SU-DHL-6 (cell line): ENCODE results near the gene ZNF653.
"Not testable (repeated sequence)": the region's sequence is repeated elsewhere in the genome, so short reads cannot be mapped to it uniquely, and the experiment has no call there.

Experiments
- H2AFZ ChIP-seq: fragments of 200-600 bp; sonication (generic); 2 replicates; pipeline ENCODE4 v1.6.1; 2014; ENCODE audit warnings: low read depth, mild to moderate bottlenecking, moderate library complexity, mixed read lengths, antibody characterized with exemption, low read length; ENCODE audit not compliant: severe bottlenecking
- H3F3A ChIP-seq: fragments of 200-600 bp; shearing (Covaris generic); 2 replicates; pipeline ENCODE4 v1.6.0; 2016; ENCODE audit warnings: antibody characterized with exemption, mild to moderate bottlenecking; ENCODE audit not compliant: insufficient read depth
- H3K27ac ChIP-seq: fragments of 200-600 bp; sonication (generic); 2 replicates; pipeline ENCODE4 v1.5.1; 2016; ENCODE audit warnings: low read depth, mild to moderate bottlenecking, low read length, moderate library complexity, mixed read lengths
- H3K27me3 ChIP-seq: fragments of 200-600 bp; sonication (generic), shearing (Covaris generic); 2 replicates; pipeline ENCODE4 v1.6.0; 2014; ENCODE audit warnings: mild to moderate bottlenecking, low read length
- H3K36me3 ChIP-seq: fragments of 200-600 bp; sonication (generic); 2 replicates; pipeline ENCODE4 v1.6.1; 2014; ENCODE audit warnings: mild to moderate bottlenecking, low read length, mixed read lengths
- H3K4me2 ChIP-seq: fragments of 300-600, 200-600 bp; shearing (Covaris generic), sonication (generic); 2 replicates; pipeline ENCODE4 v1.6.0; 2014; ENCODE audit warnings: low read length, low read depth, mild to moderate bottlenecking; ENCODE audit not compliant: poor library complexity, severe bottlenecking
- H3K4me3 ChIP-seq: fragments of 200-600 bp; sonication (generic); 2 replicates; pipeline ENCODE4 v1.5.1; 2014; ENCODE audit warnings: antibody characterized with exemption, low read length, mild to moderate bottlenecking, mixed read lengths; ENCODE audit not compliant: insufficient read depth, poor library complexity, severe bottlenecking
- H3K79me2 ChIP-seq: fragments of 200-600 bp; sonication (generic); 2 replicates; pipeline ENCODE4 v1.6.1; 2014; ENCODE audit warnings: mild to moderate bottlenecking, low read length, moderate library complexity; ENCODE audit not compliant: insufficient read depth
- H3K9ac ChIP-seq: fragments of 200-600 bp; sonication (generic); 2 replicates; pipeline ENCODE4 v1.7.0; 2014; ENCODE audit warnings: mild to moderate bottlenecking, low read length
- H3K9me2 ChIP-seq: fragments of 200-600 bp; sonication (generic); replicated peaks from 2 replicates; pipeline ENCODE4 v1.6.1; 2014; ENCODE audit warnings: low read length; ENCODE audit not compliant: insufficient read depth
- H3K9me3 ChIP-seq: fragments of 200-600 bp; sonication (generic); 2 replicates; pipeline ENCODE4 v1.6.1; 2014; ENCODE audit warnings: low read length, mixed read lengths; ENCODE audit not compliant: insufficient read depth
- H4K20me1 ChIP-seq: fragments of 200-600 bp; sonication (generic); 2 replicates; pipeline ENCODE4 v1.6.1; 2014; ENCODE audit warnings: low read depth, mild to moderate bottlenecking, antibody characterized with exemption, low read length, moderate library complexity, mixed read lengths
- EZH2phosphoT487 ChIP-seq: fragments of 200-600 bp; sonication (generic), shearing (Covaris generic); conservative IDR thresholded peaks from 2 replicates; pipeline ENCODE4 v1.6.1; 2018; ENCODE audit warnings: mild to moderate bottlenecking, antibody characterized with exemption, low read length, moderate library complexity, mixed read lengths
- TF ChIP-seq, protein P1 (sequence below): fragments of 200-600 bp; sonication (generic); IDR thresholded peaks from one replicate; pipeline ENCODE4 v1.5.1; 2017; ENCODE audit warnings: antibody characterized with exemption, mild to moderate bottlenecking, low read length, moderate library complexity; ENCODE audit not compliant: insufficient read depth, poor library complexity, severe bottlenecking

The ZNF653 gene

DNA sequence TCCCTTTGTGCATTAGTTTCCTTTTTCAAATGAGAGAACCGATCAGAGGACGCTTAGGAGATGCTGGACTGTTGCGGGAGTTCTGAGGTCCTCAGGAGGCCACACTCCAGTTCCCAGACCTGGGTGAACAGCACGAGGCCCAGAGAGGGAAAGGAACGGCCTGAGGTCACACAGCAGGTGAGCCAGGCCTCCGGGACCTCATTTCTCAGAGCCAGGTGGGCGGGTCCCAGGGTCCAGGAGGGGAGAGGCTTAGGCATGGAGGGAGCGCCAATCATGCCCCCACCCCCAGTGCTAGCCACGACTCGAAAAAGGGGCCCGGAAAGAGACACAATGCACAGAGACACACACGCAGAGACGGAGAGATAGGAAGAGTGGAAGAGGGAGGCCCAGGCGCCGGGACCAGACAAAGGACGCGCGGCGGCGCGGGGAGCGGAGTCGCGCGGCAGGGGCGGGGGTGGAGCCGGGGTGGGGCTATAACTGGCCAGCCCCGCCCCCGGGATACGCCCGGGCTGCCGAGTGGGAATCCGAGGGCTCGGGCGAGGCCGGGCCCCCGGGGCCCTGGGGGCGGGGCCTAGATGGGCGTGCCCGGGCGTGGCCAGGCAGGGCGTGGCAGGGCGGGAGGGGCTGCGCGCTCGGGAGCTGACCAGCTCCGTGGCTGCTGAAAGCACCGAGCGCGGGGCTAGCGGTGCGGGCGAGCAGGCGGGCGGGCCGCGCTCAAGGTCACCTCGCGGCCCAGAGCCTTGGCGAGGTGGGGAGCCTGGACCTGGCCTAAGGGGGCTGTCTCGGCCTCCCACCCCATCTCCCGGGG lies 26.3 kb downstream of the ZNF653 start:
- no peaks in the 10 kb centered on the region for H3F3A ChIP-seq
- H3K4me3 ChIP-seq: no peak overlapping the region
- H4K20me1 ChIP-seq: no peaks in the 10 kb centered on the region
- no peaks in the 10 kb centered on the region for H3K9me3 ChIP-seq
- H2AFZ ChIP-seq: no peak overlapping the region
- H3K36me3 ChIP-seq: no peaks in the 10 kb centered on the region
- no peaks in the 10 kb centered on the region for H3K27me3 ChIP-seq
- no peak overlapping the region for H3K9ac ChIP-seq
- H3K4me2 ChIP-seq: no peak overlapping the region
- H3K9me2 ChIP-seq: no peaks in the 10 kb centered on the region
- TF ChIP-seq EZH2phosphoT487: no peak
- no peaks in the 10 kb centered on the region for H3K79me2 ChIP-seq
- H3K27ac ChIP-seq: no peak overlapping the region

DNA sequence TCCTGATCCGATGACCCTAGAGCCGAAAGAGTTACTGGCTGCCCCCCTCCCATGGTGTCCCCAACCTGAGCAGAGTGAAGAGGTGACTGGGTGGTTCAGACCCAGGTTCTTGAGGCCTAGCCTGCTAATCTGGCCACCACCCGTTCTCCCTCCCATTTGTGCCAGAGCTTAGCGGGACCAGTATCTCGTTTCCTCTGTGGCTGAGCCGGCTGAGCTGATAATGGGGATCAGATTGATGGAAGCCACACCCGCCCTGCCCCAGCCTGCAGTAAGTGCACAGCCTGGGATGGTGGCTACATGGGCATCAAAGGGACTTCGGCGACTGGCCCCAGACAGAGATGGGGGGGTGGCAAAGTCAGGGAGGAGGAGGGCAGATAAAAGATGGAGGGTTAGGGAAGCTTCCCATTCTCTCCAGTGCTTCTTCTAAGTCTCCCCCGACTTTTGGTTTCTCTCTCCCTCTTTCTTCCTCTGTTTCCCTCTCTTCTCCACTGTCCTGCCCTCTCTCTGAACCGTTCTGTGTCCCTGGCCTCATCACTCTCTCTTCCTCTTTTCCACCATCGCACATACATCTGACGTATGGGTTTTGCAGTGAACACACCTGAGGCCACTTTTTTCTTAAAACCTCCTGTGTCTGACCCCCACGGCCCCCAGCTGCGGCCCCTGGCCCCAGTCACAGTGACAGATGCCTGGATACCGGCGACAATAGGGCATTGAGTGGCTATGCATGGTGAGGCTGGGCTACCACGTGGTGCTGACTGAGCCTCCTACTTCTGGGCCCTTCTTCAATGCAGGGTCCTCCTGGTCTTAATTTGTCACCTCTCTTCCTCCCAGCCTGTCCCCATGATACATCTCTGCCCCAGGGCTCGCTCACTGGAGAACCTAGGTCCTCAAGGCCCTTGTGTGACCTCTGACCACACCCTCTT lies 27.2 kb downstream of the ZNF653 start:
- H3K9me2 ChIP-seq: no peaks in the 10 kb centered on the region
- H3K27me3 ChIP-seq: no peaks in the 10 kb centered on the region
- H4K20me1 ChIP-seq: no peaks in the 10 kb centered on the region
- no peak overlapping the region for H2AFZ ChIP-seq
- H3K27ac ChIP-seq: no peak overlapping the region
- H3K9me3 ChIP-seq: no peaks in the 10 kb centered on the region
- no peaks in the 10 kb centered on the region for H3F3A ChIP-seq
- H3K4me3 ChIP-seq: no peak overlapping the region
- H3K79me2 ChIP-seq: no peaks in the 10 kb centered on the region
- H3K9ac ChIP-seq: no peak overlapping the region
- H3K36me3 ChIP-seq: no peaks in the 10 kb centered on the region
- no peak for TF ChIP-seq EZH2phosphoT487
- TF ChIP-seq, protein P1, sequence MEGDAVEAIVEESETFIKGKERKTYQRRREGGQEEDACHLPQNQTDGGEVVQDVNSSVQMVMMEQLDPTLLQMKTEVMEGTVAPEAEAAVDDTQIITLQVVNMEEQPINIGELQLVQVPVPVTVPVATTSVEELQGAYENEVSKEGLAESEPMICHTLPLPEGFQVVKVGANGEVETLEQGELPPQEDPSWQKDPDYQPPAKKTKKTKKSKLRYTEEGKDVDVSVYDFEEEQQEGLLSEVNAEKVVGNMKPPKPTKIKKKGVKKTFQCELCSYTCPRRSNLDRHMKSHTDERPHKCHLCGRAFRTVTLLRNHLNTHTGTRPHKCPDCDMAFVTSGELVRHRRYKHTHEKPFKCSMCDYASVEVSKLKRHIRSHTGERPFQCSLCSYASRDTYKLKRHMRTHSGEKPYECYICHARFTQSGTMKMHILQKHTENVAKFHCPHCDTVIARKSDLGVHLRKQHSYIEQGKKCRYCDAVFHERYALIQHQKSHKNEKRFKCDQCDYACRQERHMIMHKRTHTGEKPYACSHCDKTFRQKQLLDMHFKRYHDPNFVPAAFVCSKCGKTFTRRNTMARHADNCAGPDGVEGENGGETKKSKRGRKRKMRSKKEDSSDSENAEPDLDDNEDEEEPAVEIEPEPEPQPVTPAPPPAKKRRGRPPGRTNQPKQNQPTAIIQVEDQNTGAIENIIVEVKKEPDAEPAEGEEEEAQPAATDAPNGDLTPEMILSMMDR: no peak
- H3K4me2 ChIP-seq: no peak overlapping the region

DNA sequence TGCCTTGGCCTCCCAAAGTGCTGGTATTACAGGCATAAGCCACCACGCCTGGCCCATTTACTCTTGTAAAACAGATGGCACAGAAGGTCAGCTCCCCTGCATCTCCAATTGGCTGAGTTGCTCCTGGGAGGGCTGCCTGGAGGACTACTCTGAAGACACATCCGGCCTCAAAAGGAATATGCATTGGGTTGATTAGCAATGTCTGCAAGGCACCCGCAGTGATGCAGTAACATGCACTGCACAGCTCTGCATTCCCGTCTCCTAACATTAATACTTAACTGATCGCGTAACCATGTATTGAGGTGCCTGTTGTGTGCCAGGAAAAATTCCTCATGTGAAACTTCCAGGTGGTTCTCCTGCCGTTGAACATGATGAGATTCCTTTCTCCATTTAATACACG lies 29.8 kb downstream of the ZNF653 start:
- H3F3A ChIP-seq: no peaks in the 10 kb centered on the region

DNA sequence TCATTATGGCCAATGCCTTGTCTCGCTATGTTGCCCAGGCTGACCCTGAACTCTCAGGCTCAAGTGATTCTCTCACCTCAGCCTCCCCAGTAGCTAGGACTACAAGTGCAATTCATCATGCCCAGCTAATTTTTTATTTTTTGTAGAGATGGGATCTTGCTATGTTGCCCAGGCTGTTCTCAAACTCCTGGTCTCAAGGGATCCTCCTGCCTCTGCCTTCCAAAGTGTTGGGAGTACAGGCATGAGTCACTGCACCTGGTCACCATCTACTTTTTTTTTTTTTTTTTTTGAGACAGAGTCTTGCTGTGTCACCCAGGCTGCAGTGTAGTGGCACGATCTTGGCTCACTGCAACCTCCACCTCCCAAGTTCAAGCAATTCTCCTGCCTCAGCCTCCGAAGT lies 30.3 kb downstream of the ZNF653 start:
- H3K27ac ChIP-seq, H3K9me2 ChIP-seq, H3K4me3 ChIP-seq, H3F3A ChIP-seq, H4K20me1 ChIP-seq, H3K36me3 ChIP-seq, H2AFZ ChIP-seq, H3K79me2 ChIP-seq, H3K9ac ChIP-seq, H3K27me3 ChIP-seq, H3K4me2 ChIP-seq, H3K9me3 ChIP-seq: not testable (repeated sequence)

More for the DNA sequence above, 29.8 kb downstream of the ZNF653 start:
- no peaks in the 10 kb centered on the region for H3K9me3 ChIP-seq
- no peaks in the 10 kb centered on the region for H3K79me2 ChIP-seq
- H3K9me2 ChIP-seq: no peaks in the 10 kb centered on the region
- no peak overlapping the region for H2AFZ ChIP-seq
- no peak overlapping the region for H3K9ac ChIP-seq
- no peak overlapping the region for H3K27ac ChIP-seq
- H3K4me2 ChIP-seq: no peak overlapping the region
- H3K36me3 ChIP-seq: no peaks in the 10 kb centered on the region
- no peaks in the 10 kb centered on the region for H4K20me1 ChIP-seq
- H3K27me3 ChIP-seq: no peaks in the 10 kb centered on the region
- H3K4me3 ChIP-seq: no peak overlapping the region
- TF ChIP-seq, protein P1: no peak
- TF ChIP-seq EZH2phosphoT487: no peak
